ENCODE measurements around the gene HSH2D.
"Not testable (repeated sequence)": the region's sequence is repeated elsewhere in the genome, so short reads cannot be mapped to it uniquely, and the experiment has no call there.

Gene HSH2D

DNA sequence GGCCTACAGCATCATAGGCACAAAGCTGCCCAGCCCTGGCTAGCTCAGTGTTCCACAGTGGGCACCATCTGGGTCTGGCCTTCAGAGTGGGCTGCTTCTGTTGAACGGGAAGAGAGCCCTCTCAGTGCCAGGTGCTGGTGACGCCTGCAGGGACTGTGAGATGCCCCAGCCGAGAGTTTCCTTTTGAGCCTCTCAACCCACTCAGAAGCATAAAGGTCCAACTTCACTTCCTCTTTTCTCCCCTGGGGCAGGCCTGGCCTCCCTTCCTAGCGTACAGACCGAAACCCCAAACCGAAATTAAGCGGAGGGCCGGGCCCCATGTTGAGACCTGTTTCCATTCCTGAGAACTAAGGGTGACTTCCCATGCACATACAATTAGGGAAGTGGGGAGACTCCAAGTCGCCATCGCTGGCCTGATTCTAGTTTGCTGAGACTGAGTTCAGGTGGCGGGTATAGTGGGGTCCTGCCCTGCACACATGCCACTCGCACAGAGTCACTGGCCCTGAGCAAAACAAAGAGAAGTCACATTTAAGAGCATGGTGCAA lies 24.9 kb upstream of the HSH2D start:
- no peak overlapping the region for H3K4me3 ChIP-seq (ENCODE audit: low read depth, low read length)
- DNase-seq (ENCODE audit: low read depth) = no peak

DNA sequence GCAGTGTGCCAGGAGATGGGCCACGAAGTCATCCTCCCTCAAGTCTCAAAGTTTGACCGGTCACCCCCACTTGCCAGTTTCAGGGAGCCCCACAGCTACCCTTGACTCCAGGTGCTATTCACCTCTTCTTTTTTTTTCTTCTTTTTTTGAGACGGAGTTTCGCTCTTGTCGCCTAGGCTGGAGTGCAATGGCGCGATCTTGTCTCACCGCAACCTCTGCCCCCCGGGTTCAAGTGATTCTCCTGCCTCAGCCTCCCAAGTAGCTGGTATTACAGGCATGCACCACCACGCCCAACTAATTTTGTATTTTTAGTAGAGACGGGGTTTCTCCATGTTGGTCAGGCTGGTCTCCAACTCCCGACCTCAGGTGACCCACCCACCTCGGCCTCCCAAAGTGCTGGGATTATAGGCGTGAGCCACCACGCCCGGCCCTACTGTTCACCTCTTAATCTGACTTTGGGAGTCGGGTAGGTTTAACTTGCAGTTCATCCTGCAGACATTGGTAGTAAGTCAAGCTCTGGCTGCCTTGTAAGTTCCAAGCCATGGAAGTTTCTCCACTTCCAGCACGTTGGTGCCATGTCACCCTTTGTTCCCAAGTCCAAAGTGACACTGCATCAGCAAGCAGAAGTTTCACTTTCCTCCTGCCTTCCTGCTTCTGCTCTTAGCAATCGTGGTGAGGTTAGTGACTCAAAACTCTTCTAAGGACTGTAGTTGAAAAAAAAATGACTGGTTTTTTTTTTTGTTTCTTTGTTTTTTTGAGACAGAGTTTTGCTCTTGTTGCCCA lies 24.2 kb upstream of the HSH2D start:
- not testable (repeated sequence) for H3K4me3 ChIP-seq (ENCODE audit: low read depth, low read length); DNase-seq (ENCODE audit: low read depth)

DNA sequence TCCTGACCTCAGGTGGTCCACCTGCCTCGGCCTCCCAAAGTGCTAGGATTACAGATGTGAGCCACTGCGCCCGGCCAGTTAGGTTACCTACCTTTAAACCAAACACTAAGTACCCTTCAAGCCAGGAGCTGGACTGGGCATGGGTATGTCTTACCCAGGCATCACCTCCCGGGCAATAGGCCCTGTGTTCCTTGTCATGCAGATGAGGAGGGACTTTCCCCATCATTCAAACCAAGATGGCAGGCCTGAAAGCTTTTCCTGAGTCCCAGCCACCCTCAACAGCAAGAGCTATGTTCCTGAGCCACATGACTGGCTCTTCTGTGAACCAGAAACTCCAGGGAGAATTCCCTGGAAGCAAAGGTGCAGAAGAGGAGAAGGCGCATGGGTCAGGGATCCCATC lies 22.3 kb upstream of the HSH2D start:
- DNase-seq (ENCODE audit: low read depth) = no peak
- no peak overlapping the region for H3K4me3 ChIP-seq (ENCODE audit: low read depth, low read length)

DNA sequence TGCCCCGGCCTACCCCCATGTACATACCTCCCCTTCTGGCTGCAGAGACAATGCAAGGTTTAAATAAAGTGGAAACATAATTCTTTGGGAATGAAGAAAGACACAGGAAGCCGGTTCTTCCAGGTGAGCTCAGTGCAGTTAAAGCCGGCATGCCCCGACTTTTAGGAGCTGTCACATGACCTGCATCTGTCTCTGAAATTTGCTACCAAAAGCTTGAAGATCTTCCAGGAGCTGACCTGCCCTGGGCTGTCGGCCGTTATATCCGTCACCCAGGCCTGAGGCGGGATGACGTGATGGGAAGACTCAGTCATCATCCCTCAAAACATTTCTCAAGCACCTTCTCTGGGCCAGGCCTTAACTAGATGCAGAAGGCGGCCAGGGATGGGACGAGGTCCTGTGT lies 21.5 kb upstream of the HSH2D start:
- DNase-seq (ENCODE audit: low read depth) = no peak

DNA sequence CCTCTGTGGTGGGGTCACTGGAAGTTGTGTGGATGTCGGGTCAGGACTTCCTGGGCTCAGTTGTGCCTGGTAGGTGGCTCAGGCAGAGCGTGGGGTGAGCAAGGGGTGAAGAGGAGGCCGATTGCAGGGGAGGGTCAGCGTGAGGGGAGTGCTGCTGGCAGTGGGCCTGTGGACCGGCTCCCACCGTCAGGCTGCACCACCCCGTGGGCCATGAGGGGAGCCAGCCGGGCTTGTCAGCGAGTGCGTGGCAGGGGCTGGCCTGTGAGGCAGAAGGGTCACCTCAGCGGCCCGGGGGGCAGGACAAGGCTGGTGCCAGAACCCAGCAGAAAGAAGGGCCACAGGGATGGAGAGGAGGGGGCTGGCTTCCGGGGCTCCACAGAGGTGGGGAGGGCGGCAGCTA lies 18.5 kb upstream of the HSH2D start:
- DNase-seq (ENCODE audit: low read depth) = no peak
- H3K4me3 ChIP-seq (ENCODE audit: low read depth, low read length) = no peak overlapping the region

More for the DNA sequence above, 21.5 kb upstream of the HSH2D start:
- H3K4me3 ChIP-seq (ENCODE audit: low read depth, low read length) = no peak overlapping the region

DNA sequence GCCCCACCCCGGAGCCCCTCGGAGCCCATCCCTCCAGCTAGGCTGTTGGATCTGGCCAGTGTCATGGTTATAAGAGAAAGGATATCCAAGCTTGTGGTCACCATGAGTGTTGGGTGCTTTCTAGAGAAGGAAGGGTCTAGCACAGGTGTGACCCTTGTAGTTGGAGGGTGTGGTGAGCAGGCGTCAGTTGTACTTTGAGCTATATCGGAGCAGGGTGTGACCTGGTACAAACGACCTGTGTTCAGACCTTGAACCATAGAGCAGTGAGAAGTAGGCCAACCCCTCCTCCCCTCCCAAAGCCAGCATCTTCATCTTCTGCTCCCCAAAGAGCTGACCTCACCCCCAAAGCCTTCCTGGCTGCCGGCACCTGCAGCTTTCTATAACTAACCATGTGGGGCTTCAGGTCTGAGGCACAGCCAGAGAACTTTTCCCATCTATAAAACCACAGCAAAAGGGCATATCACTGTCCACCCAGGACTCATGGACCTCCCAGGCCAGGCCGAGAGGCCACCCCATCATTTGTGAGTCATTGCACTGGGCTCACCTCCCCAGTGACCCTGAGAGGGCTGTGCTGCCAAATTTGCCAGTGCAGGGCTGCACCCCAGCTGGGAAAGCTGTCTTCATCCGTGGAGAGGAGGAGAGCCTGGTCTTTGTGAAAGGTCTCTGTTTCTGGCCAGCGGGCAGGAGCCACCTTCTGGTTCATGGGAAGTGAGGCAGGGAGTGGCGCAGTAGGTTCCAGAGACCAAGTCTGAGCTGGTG lies 17.6 kb upstream of the HSH2D start:
- DNase-seq (ENCODE audit: low read depth) = no peak
- no peak overlapping the region for H3K4me3 ChIP-seq (ENCODE audit: low read depth, low read length)

DNA sequence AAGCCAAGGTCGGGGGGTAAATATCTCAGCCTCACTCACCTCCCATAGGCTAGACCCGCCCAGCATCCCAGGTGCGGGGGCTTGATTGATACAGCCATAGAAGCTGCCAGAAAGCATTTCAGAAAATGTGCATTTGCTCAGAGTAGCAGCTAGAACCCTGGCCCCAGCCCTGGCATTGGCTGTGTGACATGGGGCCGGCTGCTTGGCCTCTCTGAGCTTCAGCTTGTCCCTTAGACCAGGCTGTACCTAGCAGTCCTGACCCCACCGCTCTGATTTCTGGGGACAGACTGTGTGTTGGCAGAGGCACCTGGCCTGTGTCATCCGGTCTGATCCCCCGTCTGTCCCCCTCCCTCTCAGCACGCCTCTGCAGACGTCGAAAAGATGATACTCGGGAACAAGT lies 16.4 kb upstream of the HSH2D start:
- no peak for DNase-seq (ENCODE audit: low read depth)
- no peak overlapping the region for H3K4me3 ChIP-seq (ENCODE audit: low read depth, low read length)

DNA sequence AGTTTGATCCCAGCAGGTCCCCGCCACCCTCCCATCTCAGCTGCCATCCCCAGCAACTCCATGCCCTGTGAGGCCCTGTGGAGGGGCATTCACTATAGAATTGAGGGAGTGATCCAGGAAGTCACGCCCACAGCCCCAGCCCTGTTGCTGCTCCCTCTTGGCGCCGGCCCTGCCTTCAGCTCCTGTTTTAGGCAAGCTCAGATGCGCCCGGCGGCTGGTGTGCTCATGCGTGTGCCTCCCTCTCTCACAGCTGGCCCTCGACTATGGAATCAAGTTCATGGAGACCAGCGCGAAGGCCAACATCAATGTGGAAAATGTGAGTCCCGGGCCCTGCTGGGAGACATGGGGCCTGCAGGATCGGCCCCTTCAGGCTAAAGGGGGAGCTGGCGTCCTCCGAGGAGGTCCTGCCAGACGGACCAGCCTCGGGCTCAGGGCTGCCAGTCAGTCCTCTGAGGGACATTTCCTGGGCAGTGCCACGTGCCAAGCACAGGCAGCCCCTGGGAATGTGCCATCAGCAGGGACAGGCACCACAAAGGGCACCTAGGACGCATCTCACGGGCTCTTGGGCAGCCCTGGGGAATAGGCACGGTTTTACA lies 15.6 kb upstream of the HSH2D start:
- H3K4me3 ChIP-seq (ENCODE audit: low read depth, low read length) = no peak overlapping the region
- DNase-seq (ENCODE audit: low read depth) = no peak

DNA sequence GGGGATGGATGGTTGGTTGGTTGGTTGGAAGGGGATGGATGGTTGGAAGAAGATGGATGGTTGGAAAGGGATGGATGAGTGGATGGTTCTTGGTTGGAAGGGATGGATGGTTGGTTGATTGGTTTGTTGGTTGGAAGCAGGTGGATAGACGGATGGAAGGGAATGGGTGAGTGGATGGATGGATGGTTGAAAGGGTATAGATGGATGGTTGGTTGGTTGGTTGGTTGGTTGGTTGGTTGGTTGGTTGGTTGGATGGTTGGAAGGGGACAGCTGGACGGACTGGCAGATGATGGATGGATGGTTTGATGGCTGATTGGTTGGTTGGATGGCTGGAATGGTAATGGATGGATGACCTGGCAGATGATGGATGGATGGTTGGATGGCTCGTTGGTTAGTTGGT lies 11.8 kb upstream of the HSH2D start:
- DNase-seq (ENCODE audit: low read depth) = no peak
- H3K4me3 ChIP-seq (ENCODE audit: low read depth, low read length) = no peak overlapping the region

DNA sequence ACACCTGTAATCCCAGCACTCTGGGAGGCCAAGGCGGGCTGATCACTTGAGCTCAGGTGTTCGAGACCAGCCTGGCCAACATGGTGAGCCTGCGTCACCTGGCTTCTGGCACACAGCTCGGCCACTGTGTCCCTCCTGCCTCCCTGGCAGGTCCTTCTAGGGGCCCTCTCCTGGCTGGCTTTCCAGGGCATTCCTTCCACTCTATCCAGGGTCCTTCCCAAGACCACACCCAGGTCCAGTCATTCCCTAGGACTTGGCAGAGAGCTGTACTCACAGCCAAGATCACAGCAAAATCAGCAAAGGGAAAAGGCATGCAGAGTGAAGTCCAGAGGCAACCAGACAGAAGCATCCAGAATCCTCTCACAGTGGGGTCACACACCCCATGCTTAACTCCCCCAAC lies 9.7 kb upstream of the HSH2D start:
- no peak for DNase-seq (ENCODE audit: low read depth)

DNA sequence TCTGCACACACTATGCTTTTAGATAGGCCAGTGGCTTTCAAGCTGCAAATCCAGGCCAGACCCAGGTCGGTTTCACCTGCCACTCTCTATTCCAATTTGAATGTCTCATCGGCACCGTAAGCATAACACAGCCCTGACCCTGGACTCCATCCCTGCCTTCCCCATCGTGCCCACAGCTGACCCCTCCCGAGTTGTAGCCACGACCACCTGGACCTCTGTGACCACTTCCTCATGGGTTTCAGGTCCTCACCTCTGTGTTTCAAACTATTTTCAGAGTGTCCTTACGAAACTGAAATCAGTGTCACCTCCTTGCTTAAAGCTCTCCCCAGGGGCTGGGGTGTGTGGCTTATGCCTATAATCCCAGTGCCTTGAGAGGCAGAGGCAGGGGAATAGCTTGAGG lies 9.0 kb upstream of the HSH2D start:
- no peak overlapping the region for H3K4me3 ChIP-seq (ENCODE audit: low read depth, low read length)

More for the DNA sequence above, 9.7 kb upstream of the HSH2D start:
- H3K4me3 ChIP-seq (ENCODE audit: low read depth, low read length) = no peak overlapping the region

DNA sequence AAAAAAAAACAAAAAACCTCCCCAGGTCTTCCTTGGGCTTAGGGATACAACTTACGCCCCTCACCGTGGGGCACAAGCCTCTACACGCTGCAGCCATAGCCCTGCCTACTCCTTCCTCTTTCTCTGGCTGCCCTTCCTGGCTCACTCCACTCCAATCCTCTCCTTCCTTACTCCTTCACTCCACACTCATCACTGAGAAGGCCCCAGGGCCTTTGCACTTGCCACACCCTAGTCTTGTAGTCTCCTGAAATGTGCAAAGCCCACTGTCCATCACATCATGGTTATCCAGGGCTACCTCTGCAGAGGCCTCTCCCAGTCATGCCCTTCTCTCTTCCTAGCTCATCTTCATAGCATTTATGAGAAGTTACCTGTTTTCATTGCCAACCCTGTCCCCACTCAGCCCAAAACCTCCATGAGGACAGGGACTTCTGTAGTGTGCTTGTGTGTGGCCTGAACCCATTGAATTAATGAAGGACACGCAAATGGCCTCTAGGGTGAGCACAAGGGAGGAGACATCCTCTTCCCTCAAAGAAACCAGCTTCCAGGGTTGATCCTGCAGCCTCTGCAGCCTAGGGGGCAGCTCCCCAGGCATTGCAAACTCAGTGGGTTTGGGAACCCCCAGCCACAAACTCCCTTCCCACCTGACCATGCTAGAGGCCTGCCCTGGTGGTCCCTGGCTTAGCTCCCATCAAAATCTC lies 7.9 kb upstream of the HSH2D start:
- no peak for DNase-seq (ENCODE audit: low read depth)
- H3K4me3 ChIP-seq (ENCODE audit: low read depth, low read length) = no peak overlapping the region

More for the DNA sequence above, 9.0 kb upstream of the HSH2D start:
- no peak for DNase-seq (ENCODE audit: low read depth)

DNA sequence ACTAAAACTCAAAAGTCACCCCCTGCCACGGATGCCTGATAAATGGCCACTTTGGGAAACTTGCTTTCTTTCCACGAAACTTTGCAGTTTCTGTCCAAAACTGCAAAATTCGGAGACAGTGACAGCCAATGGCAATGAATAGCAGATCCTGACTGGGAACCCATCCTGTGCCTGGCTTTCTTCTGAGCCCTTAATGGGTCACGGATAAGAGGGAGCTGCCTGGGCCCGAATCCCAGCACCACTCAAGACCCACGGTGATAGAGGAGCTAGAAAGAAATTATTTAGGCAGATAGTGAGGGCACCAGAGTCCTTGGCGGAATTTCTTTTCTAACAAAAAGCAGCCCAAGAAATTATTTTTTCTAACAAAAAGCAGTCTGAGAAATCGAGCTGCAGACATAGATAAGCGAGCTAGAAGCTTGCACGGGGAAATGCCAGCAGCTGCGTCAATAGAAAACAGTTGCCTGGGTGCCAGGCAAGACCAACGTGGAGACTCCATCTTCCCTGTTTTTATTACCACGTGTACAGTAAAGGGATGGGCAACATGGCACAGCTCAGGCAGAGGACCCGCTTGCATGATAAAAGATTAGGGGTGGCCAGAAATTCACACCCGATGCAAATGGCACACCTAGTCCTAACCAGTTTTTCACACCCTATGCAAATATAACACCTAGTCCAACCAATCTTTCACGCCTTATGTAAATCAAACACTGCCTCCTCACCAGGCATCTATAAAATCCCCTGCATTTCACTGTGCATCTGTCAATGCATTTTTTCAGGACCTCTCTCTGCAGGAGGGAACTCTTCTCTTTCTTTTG lies 7.1 kb upstream of the HSH2D start:
- no peak for DNase-seq (ENCODE audit: low read depth)
- no peak overlapping the region for H3K4me3 ChIP-seq (ENCODE audit: low read depth, low read length)

DNA sequence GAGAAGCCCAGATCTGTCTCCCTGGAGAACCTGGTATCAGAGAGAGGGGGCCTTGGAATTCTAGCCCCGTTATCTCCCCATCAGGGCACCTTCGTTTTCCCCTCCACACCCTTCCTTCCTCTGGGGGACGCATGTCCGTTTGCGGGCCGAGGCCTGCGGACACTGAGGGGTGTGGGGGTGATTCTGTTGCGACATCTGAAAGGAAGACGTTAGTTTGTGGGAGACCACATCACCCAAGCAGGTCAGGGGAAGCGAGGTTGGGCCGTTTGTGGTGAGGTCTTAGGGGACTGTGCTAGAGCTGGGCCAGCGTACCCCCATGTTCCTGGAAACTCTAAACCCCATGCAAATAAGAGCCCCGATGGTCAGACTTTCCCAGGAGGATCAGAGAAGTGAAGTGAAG lies 3.7 kb upstream of the HSH2D start:
- H3K4me3 ChIP-seq (ENCODE audit: low read depth, low read length) = no peak overlapping the region
- DNase-seq (ENCODE audit: low read depth) = no peak

DNA sequence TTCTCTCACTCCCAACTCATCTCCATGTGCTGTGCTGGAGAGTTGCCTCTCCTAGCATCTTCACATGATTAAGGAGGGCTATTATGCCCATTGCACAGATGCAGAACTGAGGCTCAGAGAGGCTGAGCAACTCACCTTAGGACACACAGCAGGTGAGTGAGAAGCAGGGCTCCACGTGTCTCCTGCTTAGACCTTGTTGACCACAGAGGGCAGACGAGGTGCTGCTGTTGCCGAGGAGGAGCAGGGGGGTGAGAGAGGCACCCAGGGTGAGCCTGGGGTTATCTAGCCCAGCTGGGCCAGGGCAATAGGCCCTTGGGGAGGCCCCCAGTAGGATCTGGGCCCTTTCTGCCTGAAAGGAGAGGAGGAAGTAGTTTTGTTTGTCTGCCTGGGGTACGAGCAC lies 2.4 kb upstream of the HSH2D start:
- H3K4me3 ChIP-seq (ENCODE audit: low read depth, low read length) = no peak overlapping the region

DNA sequence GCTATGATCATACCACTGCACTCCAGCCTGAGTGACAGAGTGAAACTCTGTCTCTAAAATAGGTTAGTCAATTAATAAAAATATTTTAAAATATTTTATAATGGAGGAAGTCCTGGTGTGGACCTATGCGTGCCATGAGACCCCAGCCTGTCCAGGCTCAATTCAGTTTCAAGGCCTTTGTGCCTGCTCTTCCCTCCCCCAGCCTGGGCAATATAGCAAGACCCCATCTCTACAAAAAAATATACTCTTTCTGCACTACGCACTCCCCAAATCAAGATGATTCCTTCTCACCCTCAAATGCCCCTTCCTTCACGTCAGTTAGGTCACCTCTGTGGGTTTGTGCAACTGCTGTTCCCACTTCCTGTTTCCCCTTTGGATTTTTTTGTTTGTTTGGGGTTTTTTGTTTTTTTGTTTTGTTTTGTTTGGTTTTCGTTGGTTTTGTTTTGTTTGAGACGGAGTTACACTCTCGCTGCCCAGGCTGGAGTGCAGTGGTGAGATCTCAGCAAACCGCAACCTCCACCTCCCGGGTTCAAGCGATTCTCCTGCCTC lies 1.4 kb upstream of the HSH2D start:
- DNase-seq (ENCODE audit: low read depth) = no peak
- H3K4me3 ChIP-seq (ENCODE audit: low read depth, low read length) = no peak overlapping the region

More for the DNA sequence above, 2.4 kb upstream of the HSH2D start:
- no peak for DNase-seq (ENCODE audit: low read depth)

DNA sequence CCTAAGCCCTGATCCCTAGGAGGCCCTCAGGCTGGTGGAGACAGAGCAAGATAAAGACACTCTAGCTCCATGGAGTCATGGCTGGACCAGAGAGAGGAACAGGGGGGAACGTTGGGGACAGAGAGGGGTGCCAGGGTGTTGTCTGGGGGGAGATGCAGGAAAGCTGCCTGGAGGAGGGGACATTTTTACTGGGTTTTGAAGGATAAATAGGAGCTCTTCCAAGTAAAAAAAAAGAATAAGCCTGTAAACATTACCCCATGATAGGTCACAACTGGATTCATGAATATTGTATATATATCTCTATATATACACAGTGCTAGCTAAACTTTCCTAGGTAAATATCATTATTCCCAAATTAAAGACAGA lies 714 bp downstream of the HSH2D start:
- no peak overlapping the region for H3K4me3 ChIP-seq (ENCODE audit: low read depth, low read length)
- DNase-seq (ENCODE audit: low read depth) = no peak

DNA sequence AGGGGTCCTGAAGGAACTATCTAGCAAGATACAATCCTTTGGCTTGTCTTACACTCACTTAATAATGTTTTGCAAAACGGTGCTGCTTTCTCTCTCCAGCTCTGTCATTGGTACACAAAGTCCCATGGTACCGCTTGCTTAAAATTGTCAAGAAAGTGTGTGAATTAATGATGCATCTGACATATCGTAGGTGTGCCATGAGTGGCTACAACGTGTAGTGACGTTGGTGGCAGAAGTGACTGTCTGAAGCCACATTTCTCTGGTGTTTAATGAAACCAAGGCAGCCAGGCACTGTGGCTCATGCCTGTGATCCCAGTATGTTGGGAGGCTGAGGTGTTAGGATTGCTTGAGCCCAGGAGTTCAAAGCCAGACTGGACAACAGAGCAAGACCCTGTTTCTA lies 2.6 kb downstream of the HSH2D start:
- no peak for DNase-seq (ENCODE audit: low read depth)
- H3K4me3 ChIP-seq (ENCODE audit: low read depth, low read length) = no peak overlapping the region

Measured in skeletal muscle cell (primary cell).